PFSK-1 (cell line): ENCODE data around the gene TNFRSF11A.

ENCODE experiments used
- FOXP2 ChIP-seq: optimal IDR thresholded peaks from 2 replicates; pipeline ENCODE3; 2011; ENCODE audit warnings: borderline replicate concordance, control low read depth, inconsistent platforms; ENCODE audit not compliant: insufficient read depth; ENCODE audit errors: extremely low read length, extremely low read depth
- POLR2AphosphoS5 ChIP-seq: IDR thresholded peaks from 2 replicates; pipeline ENCODE4 v1.6.1; 2012; ENCODE audit warnings: low read depth, mild to moderate bottlenecking, control low read depth, low read length, moderate library complexity
- SIN3A ChIP-seq: IDR thresholded peaks from 2 replicates; pipeline ENCODE4 v1.6.1; 2012; ENCODE audit warnings: mild to moderate bottlenecking, low read length, moderate library complexity, borderline replicate concordance; ENCODE audit not compliant: insufficient read depth
- TAF1 ChIP-seq: IDR thresholded peaks from 2 replicates; pipeline ENCODE4 v1.6.1; 2012; ENCODE audit warnings: low read length, control low read depth, borderline replicate concordance; ENCODE audit not compliant: insufficient read depth
- TF ChIP-seq, protein P1 (sequence below), 2 experiments: IDR thresholded peaks; 2 replicates each; pipeline versions ENCODE4 v1.6.1 to v1.8.0; 2011 to 2012; ENCODE audit warnings: low read depth in 2 of 2, low read length in 2 of 2, control low read depth in 1 of 2, inconsistent platforms in 1 of 2, mild to moderate bottlenecking in 1 of 2, moderate library complexity in 1 of 2; ENCODE audit not compliant: insufficient read depth in 1 of 2

DNA sequence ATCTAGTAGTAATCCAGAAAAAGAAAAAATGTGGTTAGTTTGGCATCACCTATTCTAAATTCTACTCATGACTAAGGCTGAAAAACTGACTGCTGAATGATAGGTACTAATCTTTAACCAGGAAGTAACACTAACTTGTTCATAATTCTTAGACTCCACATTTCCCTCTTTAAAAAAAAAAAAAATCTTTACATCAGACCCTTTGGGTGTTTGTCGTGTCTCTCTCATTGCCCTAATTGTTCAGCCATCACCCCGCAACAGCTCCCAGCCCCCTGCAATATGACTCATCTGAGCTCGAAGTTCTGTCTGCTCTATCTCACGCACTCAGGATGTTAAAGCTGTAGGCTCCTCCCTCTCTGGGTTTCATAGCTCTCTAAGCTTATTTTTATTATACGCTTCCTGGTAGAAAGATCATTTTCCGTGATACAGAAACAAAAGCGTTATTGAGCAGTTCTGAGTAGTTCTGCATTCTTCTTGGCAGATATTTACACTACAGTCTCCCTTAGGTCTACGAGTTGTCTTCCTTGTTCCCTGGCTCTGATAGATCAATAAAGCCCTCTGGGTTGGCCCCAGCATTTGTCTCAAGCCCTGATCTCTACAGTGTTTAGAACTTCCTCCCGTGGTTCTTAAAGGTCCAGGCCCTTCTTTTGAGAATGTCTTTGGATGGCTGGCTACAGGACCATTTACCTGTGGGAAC is 95.6 kb downstream of the TNFRSF11A start:
- TF ChIP-seq POLR2AphosphoS5 (no peak), SIN3A (no peak), TAF1 (no peak), FOXP2 (no peak)
- TF ChIP-seq, protein P1, sequence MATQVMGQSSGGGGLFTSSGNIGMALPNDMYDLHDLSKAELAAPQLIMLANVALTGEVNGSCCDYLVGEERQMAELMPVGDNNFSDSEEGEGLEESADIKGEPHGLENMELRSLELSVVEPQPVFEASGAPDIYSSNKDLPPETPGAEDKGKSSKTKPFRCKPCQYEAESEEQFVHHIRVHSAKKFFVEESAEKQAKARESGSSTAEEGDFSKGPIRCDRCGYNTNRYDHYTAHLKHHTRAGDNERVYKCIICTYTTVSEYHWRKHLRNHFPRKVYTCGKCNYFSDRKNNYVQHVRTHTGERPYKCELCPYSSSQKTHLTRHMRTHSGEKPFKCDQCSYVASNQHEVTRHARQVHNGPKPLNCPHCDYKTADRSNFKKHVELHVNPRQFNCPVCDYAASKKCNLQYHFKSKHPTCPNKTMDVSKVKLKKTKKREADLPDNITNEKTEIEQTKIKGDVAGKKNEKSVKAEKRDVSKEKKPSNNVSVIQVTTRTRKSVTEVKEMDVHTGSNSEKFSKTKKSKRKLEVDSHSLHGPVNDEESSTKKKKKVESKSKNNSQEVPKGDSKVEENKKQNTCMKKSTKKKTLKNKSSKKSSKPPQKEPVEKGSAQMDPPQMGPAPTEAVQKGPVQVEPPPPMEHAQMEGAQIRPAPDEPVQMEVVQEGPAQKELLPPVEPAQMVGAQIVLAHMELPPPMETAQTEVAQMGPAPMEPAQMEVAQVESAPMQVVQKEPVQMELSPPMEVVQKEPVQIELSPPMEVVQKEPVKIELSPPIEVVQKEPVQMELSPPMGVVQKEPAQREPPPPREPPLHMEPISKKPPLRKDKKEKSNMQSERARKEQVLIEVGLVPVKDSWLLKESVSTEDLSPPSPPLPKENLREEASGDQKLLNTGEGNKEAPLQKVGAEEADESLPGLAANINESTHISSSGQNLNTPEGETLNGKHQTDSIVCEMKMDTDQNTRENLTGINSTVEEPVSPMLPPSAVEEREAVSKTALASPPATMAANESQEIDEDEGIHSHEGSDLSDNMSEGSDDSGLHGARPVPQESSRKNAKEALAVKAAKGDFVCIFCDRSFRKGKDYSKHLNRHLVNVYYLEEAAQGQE (IDR thresholded peaks at IDR 0.05; ENCODE audit: insufficient read depth in 1 of 2, low read depth in 2 of 2, low read length in 2 of 2) = no peak
